GM19099 (cell line): ENCODE measurements around the gene RARRES1.

ENCODE experiments used
- POLR2A ChIP-seq: IDR thresholded peaks from 3 replicates; pipeline ENCODE4 v1.6.1; 2011; ENCODE audit warnings: low read depth; ENCODE audit not compliant: insufficient read length; ENCODE audit errors: extremely low read depth

The RARRES1 gene

DNA sequence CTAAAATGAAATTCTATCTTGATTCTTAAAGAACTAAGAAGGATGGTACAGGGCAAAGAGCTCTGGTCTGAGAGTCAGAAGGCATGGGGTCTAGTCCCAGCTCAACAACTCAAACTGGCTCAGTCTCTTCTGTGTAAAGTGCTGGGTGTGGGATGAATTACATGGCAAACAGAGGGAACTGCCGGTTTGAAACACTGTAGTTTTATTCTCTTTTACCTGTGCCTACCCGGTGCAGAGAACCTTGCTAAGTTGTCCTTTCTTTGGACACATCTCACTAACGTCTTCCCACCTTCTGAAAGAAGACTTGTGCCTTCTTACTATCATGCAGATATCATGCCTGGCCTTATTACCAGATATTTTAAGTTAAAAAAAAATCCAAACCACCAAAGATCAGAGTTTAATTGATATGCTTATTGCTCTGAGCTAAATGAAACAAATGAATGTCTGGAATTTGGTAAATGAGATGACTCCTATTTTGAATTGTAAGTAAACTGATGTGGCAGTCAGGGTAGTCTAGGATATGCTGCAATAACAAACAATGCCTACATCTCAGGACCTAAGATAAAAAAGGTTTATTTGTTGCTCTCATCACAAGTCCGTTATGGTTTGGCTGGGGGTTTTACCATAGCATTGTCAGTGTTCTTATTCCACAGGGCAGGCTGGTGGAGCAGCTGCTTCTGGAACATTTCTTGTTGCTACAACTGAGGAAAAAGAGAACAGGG is 12.5 kb upstream of the RARRES1 start:
- TF ChIP-seq POLR2A, result no peak

DNA sequence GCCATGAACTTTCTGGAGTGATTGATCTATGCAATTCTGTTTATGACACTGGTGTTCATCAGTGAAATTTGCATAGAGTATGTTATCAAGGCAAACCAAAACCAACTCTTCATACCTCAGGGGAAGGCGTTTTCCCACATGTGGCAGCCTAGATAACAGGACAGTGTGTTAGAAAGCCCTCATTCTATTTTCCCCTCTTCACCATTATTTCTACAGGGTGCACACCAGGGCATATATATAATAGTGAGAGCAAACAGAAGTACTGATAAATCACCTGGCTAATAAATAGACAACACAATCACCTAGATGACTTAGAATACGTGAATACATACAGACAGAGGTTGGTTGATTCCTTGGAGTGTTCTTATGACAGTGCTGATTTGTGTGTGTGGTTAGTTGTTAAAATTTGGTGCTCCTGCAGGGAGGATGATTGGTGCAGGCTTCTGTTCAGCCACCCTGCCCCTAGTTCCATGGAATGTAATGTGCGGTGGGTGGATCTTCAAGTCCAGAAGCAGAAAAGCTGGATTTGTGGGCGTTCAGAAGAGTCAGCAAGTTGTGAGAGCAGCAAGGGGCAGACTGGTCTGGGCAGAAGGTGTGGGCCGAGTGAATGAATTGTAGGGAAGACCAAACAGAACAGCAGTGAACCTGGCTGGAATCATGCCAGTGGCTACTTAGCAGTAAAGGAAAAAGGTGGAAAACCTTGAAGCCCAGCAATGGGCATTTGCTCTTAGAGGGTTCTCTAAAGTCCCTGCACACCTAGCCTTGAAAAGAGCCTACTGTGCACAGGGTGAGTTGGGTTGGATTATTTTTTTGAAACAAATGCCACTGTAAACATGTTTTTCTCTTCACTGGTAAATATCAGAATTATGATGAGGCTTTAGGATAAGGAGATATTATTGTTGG is 11.7 kb upstream of the RARRES1 start:
- TF ChIP-seq POLR2A, result no peak

DNA sequence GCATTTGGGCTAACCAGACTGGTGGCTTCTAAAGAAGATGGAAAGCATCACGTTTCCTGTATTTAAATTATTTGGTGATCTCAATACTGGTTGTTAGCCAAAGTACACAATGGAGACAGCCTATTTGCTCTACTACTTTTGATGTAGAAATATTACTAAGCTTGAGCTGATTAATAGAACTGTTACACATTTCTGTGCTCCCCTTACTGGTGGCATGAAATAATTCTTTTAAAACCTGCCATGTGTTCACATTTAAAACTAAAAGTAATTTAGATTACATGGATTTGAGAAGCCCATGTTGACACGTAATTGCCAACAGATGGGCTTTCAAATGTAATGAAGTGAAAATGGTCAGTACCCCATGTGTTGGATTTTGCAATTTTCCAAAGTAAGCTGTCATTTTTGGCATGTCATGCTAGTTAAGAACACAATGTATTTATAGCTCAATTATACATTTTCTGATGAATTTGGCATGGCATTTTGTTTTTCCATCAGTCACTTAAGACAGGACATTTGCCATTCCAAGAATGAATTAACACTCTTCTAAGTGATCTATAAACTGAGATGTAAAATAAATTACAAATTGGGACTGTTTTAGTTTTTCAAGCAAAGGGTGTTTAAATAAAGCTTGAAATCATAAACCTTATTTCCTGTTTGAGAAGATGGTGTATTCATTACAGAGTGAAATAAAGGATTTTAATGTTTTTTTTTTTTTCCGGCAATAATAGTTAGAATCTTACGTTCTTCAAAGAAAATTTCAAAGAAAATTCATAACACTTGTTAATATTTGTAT is 10.8 kb upstream of the RARRES1 start:
- no peak for TF ChIP-seq POLR2A

DNA sequence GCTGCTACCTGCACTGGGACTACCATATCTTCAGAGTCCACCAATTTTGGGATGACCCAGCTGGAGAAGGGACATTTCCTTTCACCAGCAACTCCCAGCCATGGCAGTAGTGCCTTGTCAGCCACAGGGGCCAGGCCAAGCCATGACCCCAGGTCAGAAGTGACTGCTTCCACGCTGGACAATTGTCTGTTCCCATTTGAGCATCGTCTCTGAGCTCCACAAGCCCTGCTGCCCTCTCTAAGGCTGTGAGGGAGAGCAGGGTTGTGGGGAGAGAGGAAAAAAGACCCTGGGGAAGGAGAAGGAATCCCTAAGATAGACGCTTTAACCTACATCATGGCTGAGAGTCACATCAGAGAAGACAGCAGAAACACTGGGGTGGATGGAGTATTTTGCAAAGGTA is 7.4 kb upstream of the RARRES1 start:
- TF ChIP-seq POLR2A, result no peak

DNA sequence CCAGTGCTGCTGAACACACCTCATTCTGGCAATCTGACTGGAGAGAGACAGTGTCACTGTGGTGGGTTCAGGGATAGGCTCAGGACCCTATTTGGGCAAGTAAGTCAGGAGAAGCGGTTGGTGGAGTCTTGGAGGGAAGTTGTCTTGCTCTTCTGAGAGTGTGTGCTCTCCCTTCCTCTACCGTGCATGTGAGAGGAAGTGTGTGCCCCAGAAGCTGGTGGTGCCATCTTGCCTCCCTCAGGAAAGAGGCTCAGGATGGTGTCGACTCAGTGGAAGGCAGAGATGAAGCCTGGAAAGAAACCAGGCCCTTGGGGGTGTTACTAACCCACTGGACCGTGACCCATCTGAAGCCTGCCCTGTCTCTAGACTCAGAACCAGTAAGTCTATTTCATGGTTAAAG is 6.8 kb upstream of the RARRES1 start:
- no peak for TF ChIP-seq POLR2A

DNA sequence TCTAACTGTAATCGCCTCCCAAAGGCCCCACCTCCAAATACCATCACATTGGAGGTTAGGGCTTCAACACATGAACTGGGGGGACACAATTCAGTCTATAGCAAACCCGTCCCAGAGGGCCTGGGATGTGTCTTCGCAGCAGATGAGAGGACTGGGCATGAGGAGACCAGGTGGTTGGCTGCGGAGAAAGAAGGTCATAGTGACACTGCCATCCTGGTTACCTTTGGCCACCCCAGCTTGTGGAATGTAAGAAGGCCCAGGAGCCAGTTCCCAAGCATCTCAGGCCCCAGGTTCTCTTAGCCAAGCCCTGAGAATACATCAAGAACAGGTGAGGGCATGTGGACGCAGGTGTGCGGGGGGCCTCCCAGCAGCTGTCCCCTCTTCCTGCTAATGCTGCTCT is 6.4 kb upstream of the RARRES1 start:
- no peak for TF ChIP-seq POLR2A

DNA sequence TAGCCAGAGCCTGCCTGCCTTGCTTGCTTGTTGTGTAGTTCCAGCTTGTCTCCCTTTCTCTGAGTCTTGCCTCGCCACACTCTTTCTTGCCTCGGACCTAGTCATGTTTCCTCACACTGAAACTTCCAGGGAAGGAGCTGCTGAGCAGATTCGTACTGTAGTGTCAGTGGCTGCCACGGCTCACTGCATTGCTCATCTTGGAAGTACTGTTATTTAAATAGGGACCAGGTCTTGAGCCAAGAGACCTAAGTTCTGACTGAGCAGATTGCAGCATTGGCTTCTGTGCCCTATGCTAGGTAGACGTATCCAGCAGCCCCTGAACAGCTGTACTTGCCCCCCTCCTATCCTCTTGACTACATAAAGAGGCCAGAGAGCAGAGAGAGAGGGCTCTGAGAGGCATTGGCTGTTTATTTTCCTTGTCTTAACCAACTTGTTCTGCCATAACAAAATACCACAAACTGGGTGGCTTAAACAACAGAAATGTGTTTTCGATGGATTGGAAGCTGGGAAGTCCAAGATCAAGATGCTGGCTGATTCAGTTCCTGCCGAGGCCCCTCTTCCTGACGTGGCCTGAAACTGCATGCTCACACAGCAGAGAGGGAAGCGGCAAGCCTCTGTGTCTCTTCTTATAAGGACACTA is 5.8 kb upstream of the RARRES1 start:
- no peak for TF ChIP-seq POLR2A

DNA sequence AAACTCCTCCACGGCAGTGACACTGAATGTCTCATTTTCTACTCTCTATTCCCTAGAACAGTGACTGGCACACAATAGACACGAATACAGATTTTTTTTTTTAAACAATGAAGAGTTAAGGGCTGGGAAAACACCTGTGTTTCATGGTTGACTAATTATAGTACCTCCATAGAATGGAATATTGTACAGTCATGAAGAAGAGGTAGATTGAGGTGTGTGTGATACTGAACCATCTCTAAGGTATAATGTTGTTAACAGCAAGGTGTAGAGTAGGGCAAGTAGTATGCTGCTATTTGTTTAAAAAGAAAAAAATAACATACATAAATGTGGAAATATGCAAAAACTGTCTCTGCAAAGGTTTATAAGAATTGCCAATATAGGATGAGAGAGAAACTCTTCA is 5.2 kb upstream of the RARRES1 start:
- no peak for TF ChIP-seq POLR2A

DNA sequence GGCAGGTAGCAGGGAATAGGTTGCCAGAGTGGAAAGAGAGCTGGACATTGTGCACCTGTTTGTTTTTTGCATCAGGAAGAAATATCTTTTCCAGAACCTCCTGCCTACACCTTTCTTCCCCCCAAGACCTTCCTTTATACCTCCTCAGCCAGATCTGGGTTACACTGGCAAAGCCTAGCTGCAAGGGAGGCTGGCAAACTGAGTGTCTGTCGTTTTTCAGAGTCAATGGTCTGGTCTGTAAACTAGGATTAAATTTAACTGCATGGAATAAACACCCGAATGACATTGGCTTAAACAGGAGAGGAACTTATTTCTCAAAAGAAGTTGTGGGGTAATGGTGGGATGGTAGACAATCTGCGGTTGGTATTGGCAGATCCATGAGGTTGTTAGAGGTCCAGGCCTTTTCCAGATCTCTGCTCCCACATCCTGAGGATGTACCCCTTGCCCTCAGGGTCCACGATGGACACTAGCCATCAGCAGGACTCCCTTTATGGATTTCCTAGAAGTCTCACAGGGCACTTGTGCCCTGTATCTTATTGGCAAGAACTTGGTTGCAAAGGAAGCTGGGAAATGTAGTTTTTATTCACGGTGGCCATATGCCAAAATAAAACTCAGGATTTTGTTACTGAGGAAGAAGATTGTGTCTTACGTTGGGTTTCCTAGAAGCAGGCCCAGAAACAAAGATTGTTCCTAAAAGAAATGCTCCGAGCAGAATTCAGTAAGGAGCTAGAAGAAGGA is 3.2 kb upstream of the RARRES1 start:
- no peak for TF ChIP-seq POLR2A

DNA sequence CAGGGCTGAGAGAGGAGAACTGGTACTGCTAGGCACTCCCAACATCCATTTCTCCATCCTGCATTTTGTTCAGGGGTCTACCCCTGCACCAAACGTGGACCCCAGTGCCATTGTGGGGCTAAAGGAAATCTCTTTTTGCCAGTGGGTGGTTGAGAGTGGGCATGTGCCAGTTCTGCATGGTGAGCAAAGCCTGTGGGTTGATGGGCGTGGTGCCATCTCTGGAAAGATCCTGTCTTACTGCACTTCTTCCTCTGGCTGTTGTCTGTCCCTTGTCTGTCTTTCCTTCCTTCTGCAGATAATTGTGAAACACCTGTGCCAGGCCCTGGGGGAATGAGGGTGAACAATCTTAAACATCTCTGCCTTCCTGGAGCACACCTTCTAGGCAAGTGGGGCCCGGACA is 1.4 kb upstream of the RARRES1 start:
- no peak for TF ChIP-seq POLR2A

DNA sequence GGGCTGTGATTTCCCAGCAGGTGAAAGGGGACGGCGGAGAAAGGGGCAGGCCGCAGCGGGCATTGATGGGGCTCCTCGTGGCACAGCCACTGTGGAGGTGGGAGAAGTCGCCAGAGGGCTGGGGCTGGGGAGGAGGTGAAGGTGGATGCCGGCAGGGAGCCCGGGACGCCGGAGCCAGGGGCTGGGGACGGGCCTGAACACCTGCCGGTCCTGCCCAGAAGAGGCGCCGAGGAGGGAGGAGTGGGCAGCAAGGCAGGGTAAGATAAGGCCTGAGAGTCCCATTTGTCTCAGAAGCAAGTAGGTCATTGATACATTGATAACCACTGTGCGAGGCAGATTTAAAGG is 571 bp upstream of the RARRES1 start:
- no peak for TF ChIP-seq POLR2A

DNA sequence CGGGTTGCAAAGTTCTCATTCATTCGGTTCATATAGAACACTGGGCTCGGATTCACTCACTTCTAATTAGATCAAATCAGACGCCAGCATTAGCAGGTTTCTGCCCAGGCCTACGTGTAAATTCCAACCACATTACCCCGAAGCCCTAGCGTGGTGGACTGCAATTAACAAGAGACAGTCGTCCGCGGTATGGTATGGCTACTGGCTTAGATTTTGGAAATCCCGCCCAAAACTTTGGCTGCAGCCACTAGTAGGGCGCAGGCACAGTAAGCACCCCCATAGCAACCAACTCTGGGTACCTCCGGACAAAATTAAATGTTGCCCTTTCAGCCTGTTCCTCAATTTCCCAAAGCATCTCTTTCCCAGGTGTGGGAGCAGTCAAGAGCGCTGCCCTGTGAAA is 771 bp downstream of the RARRES1 start:
- no peak for TF ChIP-seq POLR2A

DNA sequence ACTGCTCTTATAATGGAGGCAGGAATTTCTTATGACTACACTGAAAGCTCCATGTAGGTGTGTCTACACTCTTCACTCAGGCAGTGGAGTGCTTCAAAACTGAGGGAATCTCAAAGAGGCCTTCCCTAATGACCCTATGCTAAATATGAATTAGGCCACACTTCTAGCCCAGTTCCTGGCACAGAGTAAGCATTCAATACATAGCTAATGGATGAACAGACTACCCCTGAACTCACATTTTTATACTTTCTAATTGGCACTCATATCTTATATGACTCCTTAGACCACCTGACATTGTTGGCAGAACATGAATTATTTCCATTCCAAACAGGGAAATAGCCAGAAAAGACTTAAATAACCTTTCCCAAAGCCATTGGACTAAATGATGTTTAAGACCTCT is 3.4 kb downstream of the RARRES1 start:
- TF ChIP-seq POLR2A, result no peak

DNA sequence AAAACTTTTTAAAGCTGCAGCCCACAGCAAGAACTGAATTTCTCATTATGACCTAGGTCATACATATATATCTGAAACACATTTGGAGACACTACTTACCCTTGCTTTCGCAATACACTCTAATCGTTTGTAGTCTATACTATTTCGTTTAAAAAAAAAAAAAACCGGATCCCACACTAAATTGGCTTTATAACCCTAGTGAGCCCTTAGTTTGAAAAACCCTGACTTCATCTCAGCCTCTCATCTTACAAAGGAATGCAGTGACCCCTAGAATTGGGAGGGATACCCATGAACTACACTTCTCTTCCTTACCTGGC is 4.2 kb downstream of the RARRES1 start:
- no peak for TF ChIP-seq POLR2A
